GM19023 (cell line): ENCODE data around the gene CDH1.

ENCODE experiments used
- ATAC-seq: cut with Tn5 transposase; IDR thresholded peaks from one replicate; pipeline ENCODE4 v1.9.1; 2021; ENCODE audit warnings: mild to moderate bottlenecking, moderate library complexity; ENCODE audit not compliant: unreplicated experiment

CDH1 gene

DNA sequence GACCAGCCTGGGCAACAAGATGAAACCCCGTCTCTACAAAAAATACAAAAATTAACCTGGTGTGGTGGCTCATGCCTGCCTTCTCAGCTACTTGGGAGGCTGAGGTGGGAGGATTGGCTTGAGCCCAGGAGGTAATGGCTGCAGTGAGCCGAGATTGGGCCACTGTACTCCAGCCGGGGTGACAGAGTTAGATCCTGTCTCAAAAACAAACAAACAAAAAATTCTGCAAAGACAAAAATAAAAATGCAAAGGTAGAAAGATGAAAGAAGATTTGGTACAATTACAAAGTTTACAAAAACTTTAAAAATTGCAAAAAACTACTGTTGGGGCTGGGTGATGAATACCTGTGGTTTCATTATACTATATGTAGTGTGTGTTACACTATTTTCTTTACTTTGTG, 5.5 kb upstream of the CDH1 start:
- ATAC-seq: no peak

DNA sequence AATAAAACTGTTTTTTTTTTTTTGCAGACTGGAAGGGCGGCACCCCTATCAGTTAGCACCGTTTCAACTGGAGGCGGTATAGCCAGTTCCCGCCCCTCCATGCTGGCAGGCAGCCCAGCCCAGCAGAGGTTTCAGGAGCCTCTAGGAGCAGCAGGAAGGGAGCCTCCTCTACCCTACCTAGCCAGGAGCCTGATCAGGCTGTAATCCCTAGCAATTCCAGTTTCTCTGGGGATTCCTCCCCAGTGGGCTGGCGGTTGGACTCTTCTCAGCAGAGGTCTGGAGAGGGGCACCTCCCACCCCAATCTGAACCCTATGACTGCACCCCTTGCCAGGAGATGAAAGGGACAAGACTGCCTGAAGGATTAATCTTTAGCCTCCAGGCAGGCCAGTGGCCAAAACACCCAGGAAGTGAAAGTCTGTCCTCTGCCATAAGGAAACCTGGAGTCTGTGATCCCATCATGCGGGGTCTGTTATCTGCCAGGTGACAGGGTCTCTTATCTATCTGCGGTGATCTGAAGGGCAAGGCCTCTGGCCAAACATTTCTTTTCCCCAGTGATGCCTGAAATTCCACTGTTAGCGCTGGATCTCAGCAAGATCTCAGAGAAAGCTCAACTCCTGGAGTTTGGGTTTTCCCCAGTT, 4.9 kb upstream of the CDH1 start:
- no peak for ATAC-seq

DNA sequence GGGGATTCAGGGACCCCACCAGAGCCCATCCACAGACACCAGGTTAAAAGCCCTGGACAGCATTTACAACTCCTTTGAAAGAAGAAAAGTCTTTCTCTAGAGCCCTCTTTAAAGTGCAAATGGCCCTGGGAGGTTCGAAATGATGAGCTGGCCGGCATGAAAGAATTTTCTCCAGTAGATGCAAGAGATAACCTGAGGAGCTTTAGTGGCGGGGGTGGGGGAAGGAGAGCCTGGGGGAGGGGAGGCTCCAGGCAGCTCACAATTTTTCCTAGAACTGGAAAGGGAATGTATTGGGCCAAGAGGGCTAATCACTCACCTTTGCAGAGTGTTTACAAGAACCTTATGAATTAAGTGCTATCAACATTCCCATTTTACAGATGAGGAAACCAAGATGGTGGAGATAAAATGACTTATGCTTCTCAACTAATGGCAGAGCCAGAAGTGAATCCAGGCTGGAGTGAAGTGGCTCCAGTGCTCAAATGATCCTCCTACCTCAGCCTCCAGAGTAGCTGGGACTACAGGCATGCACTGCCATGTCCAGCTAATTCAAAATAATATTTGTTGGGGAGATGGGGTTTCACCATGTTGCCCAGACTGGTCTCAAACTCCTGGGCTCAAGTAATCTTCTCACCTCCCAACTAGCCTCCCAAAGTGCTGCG, 4.2 kb upstream of the CDH1 start:
- ATAC-seq: no peak

DNA sequence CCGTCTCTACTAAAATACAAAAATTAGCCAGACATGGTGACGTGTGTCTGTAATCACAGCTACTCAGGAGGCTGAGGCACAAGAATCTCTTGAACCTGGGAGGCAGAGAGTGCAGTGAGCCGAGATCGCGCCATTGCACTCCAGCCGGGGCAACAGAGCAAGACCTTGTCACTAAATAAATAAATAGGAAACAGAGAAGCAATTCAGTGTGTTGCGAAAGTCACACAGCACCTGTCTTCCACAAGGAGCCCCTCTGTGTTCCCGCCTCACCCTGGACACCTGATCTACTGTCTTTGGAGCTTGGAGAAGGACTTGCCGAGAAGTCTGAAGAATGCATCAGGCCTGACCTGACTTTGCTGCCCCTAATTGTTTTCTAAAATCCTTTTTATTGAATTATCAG, 3.5 kb upstream of the CDH1 start:
- no peak for ATAC-seq

DNA sequence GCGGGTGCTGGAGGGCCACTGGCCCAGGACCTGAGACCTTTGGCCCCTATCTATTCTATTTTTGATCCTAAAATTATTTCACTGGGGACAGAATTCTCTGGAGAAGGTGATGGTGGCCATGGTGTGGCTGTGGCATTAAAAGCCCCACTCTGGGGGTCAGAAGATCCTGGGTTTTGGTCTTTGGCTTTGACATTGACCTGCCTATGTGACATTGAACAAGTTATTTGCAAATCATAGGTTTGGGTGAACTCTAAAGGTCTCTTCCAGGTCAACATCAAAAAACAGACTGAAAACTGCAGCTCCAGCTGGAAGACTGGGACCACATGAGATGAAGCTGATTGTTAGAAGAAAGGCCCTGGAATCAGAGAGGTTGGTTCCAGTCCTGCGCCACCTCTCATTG, 2.3 kb upstream of the CDH1 start:
- ATAC-seq: no peak

DNA sequence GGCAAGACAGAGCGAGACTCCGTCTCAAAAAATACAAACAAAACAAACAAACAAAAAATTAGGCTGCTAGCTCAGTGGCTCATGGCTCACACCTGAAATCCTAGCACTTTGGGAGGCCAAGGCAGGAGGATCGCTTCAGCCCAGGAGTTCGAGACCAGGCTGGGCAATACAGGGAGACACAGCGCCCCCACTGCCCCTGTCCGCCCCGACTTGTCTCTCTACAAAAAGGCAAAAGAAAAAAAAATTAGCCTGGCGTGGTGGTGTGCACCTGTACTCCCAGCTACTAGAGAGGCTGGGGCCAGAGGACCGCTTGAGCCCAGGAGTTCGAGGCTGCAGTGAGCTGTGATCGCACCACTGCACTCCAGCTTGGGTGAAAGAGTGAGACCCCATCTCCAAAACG, 531 bp upstream of the CDH1 start:
- ATAC-seq: no peak

DNA sequence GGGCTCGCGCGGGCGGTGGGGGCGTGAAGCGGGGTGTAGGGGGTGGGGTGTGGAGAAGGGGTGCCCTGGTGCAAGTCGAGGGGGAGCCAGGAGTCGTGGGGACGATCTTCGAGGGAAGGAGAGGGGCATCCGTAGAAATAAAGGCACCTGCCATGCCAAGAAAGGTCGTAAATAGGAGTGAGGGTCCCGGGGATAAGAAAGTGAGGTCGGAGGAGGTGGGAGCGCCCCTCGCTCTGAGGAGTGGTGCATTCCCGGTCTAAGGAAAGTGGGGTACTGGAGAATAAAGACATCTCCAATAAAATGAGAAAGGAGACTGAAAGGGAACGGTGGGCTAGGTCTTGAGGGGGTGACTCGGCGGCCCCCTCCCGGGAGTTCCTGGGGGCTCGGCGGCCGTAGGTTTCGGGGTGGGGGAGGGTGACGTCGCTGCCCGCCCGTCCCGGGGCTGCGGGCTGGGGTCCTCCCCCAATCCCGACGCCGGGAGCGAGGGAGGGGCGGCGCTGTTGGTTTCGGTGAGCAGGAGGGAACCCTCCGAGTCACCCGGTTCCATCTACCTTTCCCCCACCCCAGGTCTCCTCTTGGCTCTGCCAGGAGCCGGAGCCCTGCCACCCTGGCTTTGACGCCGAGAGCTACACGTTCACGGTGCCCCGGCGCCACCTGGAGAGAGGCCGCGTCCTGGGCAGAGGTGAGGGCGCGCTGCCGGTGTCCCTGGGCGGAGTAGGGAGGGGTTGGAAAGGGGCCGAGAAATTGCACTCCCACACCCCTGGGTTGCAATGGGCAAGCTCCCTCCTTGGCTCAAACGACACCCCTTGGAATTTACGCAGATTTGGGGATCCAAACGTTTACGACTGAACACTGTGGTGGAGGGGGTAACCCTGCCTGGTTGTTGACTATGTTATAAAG, 888 bp downstream of the CDH1 start:
- ATAC-seq: no peak

DNA sequence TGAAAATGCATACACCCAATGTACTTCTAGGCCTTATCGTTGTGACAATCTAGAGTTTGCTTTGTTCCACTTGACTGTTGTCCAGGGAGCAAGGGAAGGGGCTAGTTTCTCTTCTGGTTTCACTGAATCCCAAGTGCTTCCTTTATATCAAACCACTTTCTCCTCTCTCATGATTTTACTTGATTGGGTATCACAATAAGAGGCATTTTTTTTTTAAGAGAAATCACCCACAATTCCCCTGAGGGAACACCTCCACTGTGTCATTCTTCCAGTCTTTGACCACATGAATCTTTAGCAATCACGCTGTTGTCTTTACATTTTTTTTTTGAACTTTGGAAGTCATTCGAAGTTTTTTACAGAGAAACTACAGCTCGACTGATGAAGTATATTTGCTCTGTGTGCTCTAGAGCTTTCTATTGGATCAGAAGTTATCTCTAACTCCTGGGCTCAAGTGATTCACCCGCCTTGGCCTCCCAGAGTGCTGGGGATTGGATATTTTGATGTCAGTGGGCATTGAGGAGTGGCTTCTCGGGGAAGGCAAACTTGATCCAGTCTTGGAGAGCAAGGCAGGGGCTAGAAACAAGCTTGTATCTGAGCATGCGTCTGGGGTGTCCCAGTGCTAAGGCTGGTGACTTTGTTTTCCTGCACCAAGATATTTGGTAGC, 3.0 kb downstream of the CDH1 start:
- no peak for ATAC-seq

DNA sequence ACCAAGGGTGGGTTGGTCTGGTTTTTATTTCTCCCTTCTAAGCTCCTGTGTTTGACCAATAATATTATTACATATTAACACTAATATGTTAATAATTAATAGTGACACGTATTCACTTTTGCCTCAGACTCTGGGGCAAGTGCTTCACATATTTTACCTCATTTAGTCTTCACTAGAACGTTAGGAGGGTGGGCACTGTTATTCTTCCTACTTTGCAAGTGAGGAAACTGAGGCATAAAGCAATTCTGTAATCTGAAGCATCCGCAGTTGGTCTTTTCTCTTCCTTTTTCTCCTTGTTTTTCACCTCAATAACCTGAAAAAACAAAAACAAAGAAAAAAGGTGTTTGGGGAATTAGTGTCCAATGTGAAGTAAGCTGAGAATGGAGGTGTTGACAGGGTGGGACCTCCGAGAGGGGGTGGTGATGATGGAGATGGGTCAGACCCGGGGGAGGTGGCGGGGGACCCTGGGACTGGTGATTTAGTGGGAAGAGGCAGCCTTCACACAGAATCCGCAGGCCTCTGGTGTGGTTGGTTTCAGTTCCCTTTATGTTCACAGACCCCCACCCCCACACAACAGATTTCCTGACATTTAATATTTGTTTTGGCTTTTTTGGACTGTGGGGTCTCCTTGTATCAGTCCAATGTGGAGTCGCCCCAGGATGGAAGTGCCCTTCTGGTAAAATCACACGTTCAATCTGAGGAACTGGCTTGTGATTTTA, 3.7 kb downstream of the CDH1 start:
- no peak for ATAC-seq

DNA sequence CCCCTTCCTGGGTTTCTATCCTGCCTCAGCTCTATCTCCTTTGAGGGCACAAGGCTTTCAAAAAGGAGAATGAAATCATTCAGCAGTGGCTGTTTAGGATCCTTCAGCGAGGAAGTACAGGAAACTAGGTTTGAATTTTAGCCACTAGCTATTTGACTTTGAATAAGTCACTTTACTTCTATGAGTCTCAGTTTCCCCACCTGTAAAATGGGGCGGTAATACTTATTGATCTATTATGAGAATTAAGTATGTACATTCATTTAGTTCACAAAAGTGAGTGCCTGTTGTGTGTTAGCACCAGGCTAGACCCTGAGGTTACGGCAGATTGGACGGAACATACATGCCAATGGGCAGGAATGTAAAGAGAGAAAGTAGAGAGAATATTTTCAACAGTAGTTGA, 6.6 kb downstream of the CDH1 start:
- ATAC-seq: no peak

DNA sequence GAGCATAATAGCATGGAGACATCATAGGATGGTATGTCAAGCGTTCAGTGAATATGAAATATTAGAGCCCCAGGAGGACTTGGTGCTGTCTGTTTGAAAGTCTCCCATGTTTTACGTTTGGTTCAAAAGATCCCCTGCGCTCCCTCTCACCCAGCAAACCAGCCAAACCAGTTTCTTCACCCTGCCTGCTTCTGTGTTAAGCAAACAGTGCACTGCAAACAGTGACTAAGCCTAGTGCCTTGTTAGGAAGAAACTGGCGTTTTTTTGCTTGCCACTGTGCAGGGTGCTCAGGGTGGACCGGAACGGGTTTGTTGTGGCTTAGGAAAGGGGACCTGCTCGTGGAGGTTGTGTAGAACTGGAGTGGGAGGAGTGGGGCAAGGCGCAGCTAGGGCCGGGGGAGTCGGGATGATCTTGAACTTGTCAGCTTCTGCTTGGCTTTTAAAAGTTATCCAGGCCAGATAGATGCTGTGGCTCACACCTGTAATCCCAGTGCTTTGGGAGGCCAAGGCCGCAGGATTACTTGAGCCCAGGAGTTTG, 7.7 kb downstream of the CDH1 start:
- no peak for ATAC-seq

DNA sequence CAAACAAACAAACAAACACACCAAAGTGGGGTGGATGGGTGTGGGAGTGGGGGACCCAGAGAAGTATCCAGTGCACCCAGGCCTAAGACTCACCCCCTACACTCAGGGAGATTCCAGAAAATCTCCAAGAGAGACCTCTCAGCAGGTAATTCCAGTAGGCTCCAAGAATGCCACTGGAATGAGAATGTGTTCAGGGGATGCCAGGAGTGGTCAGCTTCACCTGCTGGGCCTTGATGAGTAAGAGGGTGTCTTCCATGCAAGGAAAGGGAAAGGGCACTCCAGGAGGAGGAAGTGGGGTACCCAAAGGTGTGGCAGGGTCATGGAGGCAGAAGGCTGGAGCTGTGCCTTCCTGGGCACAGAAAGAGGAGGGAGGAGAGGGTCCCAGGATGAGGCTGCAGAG, 9.9 kb downstream of the CDH1 start:
- no peak for ATAC-seq

DNA sequence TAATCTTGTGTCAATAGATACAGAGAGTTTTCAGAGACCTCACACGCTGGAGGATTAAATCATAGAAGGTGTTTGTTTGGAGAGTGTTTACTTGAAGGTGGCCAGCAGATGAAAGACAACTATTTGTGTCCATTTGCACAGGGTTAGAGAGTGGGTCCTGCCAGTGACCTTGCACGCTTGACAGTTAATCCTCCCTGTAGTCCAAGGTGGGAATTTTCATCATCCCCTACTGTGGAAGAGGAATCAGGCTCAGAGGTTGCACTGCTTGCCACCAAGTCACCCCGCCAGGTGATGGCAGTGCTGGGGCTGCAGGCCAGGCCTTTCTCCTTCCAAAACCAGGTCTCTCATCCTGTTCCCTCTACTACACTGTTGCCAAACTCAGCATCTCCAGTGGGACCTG, 12.3 kb downstream of the CDH1 start:
- ATAC-seq: no peak

DNA sequence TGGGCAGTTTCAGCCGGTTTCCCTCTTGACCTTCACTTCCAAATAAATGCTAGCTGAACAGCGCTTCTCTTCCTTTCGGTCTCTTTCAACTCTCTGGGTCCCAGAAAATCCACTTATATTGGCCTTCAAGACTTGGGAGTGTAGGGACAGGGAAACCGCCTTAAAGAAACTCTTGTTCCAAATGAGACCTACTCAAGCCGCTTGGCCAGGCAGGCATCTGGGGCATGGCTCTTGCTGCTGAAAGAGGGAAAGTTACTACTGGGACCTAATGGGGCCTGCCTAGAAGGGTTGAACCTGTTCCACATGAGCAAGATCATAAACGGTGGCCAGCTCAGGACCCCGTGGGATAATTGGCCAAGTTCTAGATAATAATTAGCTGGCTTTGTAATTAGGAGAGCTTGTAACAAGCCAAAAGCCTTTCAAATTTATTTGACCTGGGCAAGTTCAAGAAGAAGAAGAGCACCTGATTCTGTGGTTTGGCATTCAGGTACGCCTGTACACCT, 13.2 kb downstream of the CDH1 start:
- ATAC-seq: no peak

DNA sequence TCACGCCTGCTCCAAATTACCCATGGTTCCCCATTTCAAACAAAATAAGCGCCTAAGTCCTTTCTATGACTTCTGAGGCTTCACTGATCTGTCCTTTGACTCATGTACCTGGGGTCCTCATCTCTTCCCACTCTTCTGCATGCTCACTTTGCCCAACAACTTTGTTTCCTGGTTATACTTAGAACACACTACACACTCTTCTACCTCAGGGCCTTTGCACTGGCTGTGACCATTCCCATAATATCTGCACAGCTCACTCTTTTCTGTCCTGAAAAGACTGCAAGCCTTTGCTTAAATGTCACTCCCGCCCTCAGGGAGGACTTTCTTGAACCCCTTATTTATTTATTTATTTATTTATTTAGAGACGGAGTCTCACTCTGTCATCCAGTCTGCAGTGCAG, 14.1 kb downstream of the CDH1 start:
- ATAC-seq: no peak

DNA sequence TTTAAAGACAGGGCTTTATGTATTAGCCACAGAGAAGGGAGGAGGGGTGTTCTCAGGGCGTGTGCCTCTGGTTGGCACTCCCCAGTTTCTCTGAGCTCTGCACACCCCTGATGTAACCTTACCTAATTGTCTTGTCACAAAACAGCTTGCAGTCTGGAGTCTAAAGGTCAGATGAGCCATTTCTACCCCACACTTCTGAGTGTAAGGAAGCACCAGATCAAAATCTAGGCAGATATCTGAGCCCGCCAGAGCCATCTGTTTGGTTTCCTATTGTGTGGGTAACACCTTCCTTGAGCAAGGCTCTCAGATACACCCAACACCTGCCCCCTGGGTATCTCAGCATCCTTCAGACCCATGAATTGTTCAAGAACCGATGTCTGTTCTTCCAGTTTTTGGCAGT, 15.5 kb downstream of the CDH1 start:
- no peak for ATAC-seq

DNA sequence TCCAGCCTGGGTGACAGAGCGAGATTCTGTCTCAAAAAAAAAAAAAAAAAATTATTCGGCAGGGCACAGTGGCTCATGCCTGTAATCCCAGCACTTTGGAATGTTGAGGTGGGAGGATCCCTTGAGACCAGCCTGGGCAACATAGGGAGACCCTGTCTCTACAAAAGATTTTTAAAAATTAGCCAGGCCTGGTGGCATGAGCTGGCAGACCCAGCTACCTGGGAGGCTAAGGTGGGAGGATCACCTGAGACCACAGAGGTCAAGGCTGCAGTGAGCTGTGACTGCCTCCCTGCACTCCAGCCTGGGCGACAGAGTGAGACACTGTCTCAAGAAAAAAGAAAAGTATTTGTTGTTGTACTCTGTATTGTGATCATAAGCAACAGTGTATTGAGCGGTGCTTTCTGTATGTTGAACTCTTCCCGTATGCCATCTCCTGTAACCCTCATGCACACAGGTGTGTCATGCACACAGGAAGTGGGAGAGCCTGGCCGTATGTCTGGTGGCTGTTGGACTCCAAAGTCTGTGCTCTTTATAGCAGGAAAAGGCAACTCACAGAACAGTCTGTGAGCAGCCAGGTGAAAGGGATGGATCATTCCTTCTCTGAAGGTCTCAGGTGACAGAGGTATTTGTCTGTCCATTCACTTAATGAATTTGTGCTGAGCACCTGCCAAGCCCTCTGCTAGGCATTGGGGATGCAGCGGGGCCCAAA, 17.1 kb downstream of the CDH1 start:
- no peak for ATAC-seq

DNA sequence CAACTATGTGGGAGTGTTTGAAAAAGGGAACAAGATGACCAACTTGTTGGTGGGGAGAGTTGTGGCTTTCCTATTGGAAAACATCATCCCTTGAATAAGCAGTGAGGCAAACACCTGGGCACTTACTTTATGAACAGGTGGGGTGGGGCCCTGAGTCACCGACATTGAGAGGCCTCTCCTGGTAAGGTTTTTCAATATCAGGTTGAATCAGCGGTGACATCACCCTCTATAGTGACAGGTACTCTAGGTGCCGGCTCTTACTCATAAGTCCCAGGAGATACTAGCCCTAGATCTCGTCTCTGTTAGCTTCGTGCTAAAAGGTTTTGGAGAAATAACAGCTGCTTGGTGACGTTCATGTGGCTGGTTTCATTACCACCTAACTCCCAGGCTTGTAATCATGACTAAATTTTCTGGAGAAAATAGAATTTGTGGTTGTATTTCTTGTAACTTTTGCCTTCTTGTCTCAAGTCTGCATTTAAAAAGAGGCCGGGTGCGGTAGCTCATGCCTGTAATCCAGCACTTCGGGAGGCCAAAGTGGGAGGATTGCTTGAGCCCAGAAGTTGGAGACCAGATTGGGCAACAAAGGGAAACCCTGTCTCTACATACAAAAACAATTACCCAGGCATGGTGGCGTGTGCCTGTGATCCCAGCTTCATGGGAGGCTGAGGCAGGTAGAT, 19.3 kb downstream of the CDH1 start:
- peak; percentile 59 for ATAC-seq

DNA sequence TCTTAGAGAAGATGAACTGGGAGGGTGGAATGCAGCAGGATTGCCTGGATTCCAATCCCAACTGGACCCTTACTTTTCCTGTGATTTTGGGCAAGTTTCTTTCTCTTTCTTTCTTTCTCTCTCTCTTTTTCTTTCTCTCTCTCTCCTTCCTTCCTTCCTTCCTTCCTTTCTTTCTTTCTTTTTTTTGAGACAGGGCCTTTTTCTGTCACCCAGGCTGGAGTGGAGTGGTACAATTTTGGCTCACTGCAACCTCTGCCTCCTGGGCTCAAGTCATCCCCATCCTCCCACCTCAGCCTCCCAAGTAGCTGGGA, 20.5 kb downstream of the CDH1 start:
- ATAC-seq: no peak
